HepG2 (cell line): ENCODE data around the gene ANKRD11. TPM values are rescaled to one million over a fixed set of nuclear protein-coding genes. Genes with fewer than 3 reads are reported as not detected.

Experiments
- ATRX ChIP-seq: sonication (generic); formaldehyde crosslinking; IDR thresholded peaks from 2 replicates; pipeline ENCODE4 v1.4.0; 2020; ENCODE audit warnings: missing genetic modification reagents, borderline replicate concordance
- EP300 ChIP-seq, 3 experiments: sonication (generic) in 1 of 3; formaldehyde crosslinking in 1 of 3; IDR thresholded peaks; 2 replicates each; pipeline versions ENCODE4 v1.5.1 to v1.6.1; 2011 to 2020; ENCODE audit warnings: low read depth in 2 of 3, low read length in 2 of 3, borderline replicate concordance in 1 of 3, improper control_type of control experiment in 1 of 3, mild to moderate bottlenecking in 1 of 3, missing genetic modification reagents in 1 of 3, moderate library complexity in 1 of 3
- FOXJ3 ChIP-seq: sonication (generic); formaldehyde crosslinking; IDR thresholded peaks from 2 replicates; pipeline ENCODE4 v1.4.0; 2020; ENCODE audit warnings: missing genetic modification reagents, mild to moderate bottlenecking, borderline replicate concordance
- KDM6A ChIP-seq: IDR thresholded peaks from 2 replicates; pipeline ENCODE4 v1.6.1; 2016; ENCODE audit warnings: low read depth
- MATR3 ChIP-seq: sonication (generic); formaldehyde crosslinking; IDR thresholded peaks from 2 replicates; pipeline ENCODE4 v1.4.0; 2020; ENCODE audit warnings: missing genetic modification reagents
- NR2C2 ChIP-seq: sonication (generic); formaldehyde crosslinking; IDR thresholded peaks from 2 replicates; pipeline ENCODE4 v1.4.0; 2020; ENCODE audit warnings: missing genetic modification reagents, mild to moderate bottlenecking, moderate library complexity, borderline replicate concordance
- PRMT3 ChIP-seq: sonication (generic); formaldehyde crosslinking; IDR thresholded peaks from 2 replicates; pipeline ENCODE4 v1.8.1; 2022; ENCODE audit warnings: low read depth, mild to moderate bottlenecking, moderate library complexity, missing genetic modification reagents, borderline replicate concordance
- SP140L ChIP-seq: sonication (generic); formaldehyde crosslinking; IDR thresholded peaks from 2 replicates; pipeline ENCODE4 v1.4.0; 2020; ENCODE audit warnings: missing genetic modification reagents, borderline replicate concordance
- SP4 ChIP-seq: sonication (generic); formaldehyde crosslinking; IDR thresholded peaks from 2 replicates; pipeline ENCODE4 v1.8.1; 2023; ENCODE audit warnings: mild to moderate bottlenecking, missing genetic modification reagents
- ZNF629 ChIP-seq: sonication (generic); formaldehyde crosslinking; conservative IDR thresholded peaks from 2 replicates; pipeline ENCODE4 v1.5.0; 2020; ENCODE audit warnings: missing genetic modification reagents
- ZNF652 ChIP-seq: IDR thresholded peaks from 2 replicates; pipeline ENCODE4 v1.6.1; 2016; ENCODE audit warnings: low read depth, borderline replicate concordance
- polyA plus RNA-seq, 8 experiments: library from polyadenylated mRNA; depleted of rRNA in 3 of 8; stranded (reverse) in 7 of 8; unstranded in 1 of 8; fragments of >200 nt; fragmentation: Illumina TruSeq in 4 of 8; extraction: Trizol in 4 of 8; gene quantifications; 2 replicates each; pipeline versions ENCODE4 v1.2.1 to v1.2.3, GENCODE V29; 2011 to 2016; ENCODE audit warnings: low read depth in 4 of 8, missing spikeins in 1 of 8, mixed read lengths in 1 of 8; ENCODE audit not compliant: insufficient read depth in 1 of 8
- total RNA-seq, 5 experiments: library from RNA; depleted of rRNA; stranded (reverse); fragments of >200 nt; fragmentation: Illumina TruSeq; extraction: Trizol; gene quantifications; 2 replicates each; pipeline ENCODE4 v1.2.3, GENCODE V29; 2016; ENCODE audit warnings: low read depth in 1 of 5
- TF ChIP-seq, protein P1 (sequence below): sonication (generic); formaldehyde crosslinking; IDR thresholded peaks from 2 replicates; pipeline ENCODE4 v1.8.1; 2023; ENCODE audit warnings: mild to moderate bottlenecking, inconsistent platforms, moderate library complexity, missing genetic modification reagents, borderline replicate concordance
- TF ChIP-seq, protein P2 (sequence below): sonication (generic); formaldehyde crosslinking; IDR thresholded peaks from 2 replicates; pipeline ENCODE4 v1.4.0; 2020; ENCODE audit warnings: missing genetic modification reagents, borderline replicate concordance
- TF ChIP-seq, protein P3 (sequence below): sonication (generic); formaldehyde crosslinking; IDR thresholded peaks from 2 replicates; pipeline ENCODE4 v1.4.0; 2020; ENCODE audit warnings: missing genetic modification reagents

The ANKRD11 gene
- total and polyA plus RNA-seq, 2 of the 13 experiments (the other 11 are each of a cell fraction or from before 2014, with no cell fraction given): 21.4 to 38.4 TPM

DNA sequence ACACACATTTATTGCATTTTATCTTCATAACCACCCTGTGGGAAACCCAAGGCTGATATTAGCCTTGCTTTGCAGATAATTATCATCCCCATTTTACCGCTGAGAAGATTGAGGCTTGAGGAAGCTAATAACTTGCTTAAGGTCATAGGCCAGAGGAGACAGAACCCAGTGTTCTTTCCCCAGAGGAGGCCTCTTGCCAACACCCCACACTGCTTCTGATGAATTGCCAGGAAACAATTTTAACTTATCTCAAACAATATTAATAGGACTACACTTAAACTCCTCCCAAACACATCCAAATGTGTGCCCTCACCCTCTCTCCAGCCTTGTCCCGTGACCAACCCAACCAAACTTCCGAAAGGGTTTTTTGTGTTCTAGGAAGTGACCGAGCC, 15.7 kb upstream of the ANKRD11 start (continued):
- no peak for TF ChIP-seq EP300 (IDR thresholded peaks at IDR 0.05; ENCODE audit: low read depth in 2 of 2, low read length in 2 of 2)
- no peak for TF ChIP-seq EP300 (CRISPR knock-in tag; IDR thresholded peaks at IDR 0.05; ENCODE audit: borderline replicate concordance)
- TF ChIP-seq PRMT3: 0 out of 2 replicates have a peak, but pooled peaks have one; percentile 2
- TF ChIP-seq, protein P1, sequence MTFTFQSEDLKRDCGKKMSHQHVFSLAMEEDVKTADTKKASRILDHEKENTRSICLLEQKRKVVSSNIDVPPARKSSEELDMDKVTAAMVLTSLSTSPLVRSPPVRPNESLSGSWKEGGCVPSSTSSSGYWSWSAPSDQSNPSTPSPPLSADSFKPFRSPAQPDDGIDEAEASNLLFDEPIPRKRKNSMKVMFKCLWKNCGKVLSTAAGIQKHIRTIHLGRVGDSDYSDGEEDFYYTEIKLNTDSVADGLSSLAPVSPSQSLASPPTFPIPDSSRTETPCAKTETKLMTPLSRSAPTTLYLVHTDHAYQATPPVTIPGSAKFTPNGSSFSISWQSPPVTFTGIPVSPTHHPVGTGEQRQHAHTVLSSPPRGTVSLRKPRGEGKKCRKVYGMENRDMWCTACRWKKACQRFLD (CRISPR knock-in tag): no peak
- no peak for TF ChIP-seq MATR3 (CRISPR knock-in tag)
- no peak for TF ChIP-seq SP140L
- TF ChIP-seq, protein P2, sequence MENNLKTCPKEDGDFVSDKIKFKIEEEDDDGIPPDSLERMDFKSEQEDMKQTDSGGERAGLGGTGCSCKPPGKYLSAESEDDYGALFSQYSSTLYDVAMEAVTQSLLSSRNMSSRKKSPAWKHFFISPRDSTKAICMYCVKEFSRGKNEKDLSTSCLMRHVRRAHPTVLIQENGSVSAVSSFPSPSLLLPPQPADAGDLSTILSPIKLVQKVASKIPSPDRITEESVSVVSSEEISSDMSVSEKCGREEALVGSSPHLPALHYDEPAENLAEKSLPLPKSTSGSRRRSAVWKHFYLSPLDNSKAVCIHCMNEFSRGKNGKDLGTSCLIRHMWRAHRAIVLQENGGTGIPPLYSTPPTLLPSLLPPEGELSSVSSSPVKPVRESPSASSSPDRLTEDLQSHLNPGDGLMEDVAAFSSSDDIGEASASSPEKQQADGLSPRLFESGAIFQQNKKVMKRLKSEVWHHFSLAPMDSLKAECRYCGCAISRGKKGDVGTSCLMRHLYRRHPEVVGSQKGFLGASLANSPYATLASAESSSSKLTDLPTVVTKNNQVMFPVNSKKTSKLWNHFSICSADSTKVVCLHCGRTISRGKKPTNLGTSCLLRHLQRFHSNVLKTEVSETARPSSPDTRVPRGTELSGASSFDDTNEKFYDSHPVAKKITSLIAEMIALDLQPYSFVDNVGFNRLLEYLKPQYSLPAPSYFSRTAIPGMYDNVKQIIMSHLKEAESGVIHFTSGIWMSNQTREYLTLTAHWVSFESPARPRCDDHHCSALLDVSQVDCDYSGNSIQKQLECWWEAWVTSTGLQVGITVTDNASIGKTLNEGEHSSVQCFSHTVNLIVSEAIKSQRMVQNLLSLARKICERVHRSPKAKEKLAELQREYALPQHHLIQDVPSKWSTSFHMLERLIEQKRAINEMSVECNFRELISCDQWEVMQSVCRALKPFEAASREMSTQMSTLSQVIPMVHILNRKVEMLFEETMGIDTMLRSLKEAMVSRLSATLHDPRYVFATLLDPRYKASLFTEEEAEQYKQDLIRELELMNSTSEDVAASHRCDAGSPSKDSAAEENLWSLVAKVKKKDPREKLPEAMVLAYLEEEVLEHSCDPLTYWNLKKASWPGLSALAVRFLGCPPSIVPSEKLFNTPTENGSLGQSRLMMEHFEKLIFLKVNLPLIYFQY (CRISPR knock-in tag): no peak
- peak; percentile 96 for TF ChIP-seq ZNF629 (CRISPR knock-in tag)
- TF ChIP-seq NR2C2: no peak
- no peak for TF ChIP-seq ATRX (CRISPR knock-in tag)
- no peak for TF ChIP-seq SP4
- TF ChIP-seq ZNF652 (CRISPR knock-in tag): no peak
- TF ChIP-seq, protein P3, sequence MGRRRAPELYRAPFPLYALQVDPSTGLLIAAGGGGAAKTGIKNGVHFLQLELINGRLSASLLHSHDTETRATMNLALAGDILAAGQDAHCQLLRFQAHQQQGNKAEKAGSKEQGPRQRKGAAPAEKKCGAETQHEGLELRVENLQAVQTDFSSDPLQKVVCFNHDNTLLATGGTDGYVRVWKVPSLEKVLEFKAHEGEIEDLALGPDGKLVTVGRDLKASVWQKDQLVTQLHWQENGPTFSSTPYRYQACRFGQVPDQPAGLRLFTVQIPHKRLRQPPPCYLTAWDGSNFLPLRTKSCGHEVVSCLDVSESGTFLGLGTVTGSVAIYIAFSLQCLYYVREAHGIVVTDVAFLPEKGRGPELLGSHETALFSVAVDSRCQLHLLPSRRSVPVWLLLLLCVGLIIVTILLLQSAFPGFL (CRISPR knock-in tag): 0 out of 2 replicates have a peak, but pooled peaks have one; percentile 3
- TF ChIP-seq FOXJ3 (CRISPR knock-in tag): peak; percentile 6; the same call in 1 of the 2 replicates
- TF ChIP-seq KDM6A (CRISPR knock-in tag): no peak
